ENCODE data around the gene SDC1. TPM values are rescaled to one million over a fixed set of nuclear protein-coding genes. Genes with fewer than 3 reads are reported as not detected.

The SDC1 gene
- total RNA-seq, 1 donor from 2014 or later = 480 TPM

DNA sequence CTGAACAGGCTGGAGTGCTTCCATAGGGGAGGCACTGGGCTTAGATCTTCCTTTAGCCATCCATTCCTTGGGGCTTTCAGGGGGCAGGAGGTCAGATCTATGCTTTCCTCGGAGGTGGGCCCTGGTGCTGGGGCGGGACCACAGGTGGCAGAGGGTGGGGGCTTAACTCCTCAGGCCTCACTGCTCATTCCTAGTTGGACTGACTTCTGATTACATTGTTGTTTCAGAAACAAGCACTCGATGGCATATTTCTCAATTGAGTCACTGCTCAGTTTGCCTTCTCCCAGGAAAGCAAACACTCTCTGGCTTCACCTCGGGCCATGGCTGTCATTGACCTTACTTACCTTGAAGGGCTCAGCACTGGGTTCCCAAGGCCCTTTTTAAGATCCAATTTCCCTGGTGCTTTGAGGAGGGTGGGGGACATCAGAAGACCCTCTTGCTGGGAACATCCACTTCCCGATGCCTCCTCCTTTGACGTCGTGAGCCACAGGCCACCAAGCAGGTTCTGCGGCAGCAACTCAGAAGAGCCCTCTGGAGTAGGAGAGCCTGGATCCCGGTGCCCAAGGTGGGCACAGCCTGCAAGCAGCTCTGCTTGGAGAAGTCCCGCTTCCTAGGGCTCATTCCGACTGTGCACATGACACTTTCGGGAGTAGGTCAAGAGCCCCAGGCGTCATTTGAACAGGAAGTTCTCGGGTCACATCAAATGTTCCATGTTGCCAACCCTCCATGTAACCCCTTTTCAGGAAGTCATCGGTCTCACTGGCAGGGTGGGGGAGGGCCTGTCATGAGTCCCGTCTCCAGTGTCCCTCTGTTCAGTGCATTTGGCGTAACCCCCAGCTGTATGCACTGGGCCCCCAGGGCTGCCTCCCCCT, 40.6 kb downstream of the SDC1 start:
- no peak for DNase-seq (ENCODE audit: low spot score)

DNA sequence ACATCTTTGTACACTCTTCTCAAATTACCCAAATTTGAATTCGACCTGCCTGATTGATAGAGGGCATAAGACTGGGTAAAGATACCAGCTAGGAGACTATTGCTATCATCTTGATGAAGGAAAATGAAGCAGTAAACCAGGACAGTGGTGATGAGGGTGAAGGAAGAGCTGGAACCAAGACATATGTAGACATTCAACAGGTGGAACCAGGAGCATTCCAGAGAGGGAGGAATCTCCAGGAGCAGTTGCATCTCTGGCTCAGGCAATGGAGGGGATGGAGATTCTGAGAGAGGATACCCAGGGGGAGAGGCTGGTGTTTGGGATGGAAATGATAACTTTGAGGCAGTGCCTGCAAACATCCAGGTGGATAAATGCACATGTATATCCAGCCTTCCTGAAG, 41.6 kb downstream of the SDC1 start:
- DNase-seq (ENCODE audit: low spot score) = no peak

DNA sequence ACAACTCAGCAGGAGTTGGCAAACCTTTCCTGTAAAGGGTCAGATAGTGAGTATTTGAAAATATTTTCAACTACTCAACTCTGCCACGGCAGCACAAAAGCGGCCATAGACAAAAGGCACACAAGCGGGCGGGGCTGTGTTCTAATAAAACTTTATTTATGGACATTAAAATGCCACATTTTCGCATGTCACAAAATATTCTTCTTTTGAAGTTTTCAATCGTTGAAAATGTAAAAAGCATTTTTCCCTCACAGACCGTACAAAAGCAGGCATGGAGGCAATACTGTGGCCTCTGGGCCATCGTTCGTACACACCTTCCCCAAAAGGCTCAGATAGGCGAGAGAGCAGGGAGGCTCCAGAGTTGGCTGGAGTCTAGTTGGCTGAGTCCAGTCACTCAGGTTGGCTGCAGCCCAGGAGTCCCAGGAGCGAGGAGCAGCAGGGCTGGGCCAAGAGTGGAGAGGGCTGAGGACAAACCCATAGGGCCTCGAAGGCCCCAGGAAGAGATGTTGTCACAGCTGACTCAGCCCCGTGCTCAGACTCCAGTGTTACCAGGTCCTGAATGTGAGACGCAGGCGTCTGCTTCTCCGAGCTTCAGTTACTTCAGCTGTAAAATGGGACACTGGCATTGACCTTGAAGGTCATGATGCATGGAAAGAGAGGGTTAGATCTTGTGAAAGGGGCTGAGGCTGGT, 42.5 kb downstream of the SDC1 start:
- DNase-seq (ENCODE audit: low spot score) = no peak

DNA sequence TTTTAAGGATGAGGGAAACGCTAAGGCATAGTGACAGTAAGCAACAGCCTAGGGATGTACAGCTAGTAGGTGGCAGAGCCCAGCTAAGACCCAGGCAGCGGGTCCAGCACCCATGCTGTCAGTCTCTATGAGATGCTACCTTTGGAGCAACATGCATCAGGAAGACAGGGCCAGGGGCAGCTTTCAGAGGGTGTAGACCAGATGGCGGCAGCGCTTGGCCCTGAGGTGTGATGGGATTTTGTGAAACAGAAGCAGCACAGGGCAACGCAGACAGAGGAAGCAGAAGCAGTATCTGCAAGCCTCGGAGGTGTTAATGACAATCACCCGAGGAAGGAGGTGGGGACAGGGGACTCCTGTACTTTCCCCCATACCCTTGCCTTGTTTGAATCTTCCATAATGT, 43.2 kb downstream of the SDC1 start:
- no peak for DNase-seq (ENCODE audit: low spot score)

DNA sequence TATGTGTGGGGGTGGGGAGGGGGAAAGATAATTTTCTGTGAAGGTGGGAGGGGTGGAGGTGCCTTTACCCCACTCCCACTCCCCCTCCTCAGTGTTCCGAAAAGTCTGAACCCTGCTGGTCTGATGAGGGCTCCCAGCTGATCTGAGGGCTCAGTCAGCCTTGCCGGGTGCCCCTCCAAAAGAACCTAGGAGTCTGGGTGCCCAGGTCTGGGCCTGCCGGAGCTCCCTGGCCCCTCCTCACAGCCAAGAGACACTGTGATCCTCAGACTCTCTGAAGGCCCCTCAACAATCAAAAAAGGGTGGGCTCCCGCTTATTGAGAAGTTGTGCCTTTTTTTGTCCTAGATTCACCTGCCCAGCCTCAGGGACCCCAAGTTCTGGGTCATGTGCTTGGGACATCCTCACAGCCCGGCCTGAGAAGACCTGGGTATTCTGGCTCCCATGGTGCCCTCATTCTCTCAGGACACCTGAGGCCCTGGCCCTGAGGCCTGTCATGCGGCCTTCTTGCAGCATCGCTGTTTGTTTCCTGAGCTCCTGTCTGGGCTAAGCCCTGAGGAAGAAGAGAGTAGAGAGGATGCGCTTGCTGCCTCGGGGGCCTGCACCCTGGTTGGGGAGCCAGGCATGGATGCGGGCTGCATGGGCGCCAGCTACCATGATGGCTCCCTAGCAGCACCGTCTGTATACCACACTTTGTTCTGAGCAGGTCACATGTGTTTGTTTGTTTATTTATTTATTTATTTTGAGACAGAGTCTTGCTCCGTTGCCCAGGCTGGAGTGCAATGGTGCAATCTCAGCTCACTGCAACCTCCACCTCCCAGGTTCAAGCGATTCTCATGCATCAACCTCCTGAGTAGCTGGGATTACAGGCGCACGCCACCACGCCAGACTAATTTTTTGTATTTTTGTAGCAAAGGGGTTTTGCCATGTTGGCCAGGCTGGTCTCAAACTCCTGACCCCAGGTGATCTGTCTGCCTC, 44.0 kb downstream of the SDC1 start:
- DNase-seq (ENCODE audit: low spot score) = no peak

DNA sequence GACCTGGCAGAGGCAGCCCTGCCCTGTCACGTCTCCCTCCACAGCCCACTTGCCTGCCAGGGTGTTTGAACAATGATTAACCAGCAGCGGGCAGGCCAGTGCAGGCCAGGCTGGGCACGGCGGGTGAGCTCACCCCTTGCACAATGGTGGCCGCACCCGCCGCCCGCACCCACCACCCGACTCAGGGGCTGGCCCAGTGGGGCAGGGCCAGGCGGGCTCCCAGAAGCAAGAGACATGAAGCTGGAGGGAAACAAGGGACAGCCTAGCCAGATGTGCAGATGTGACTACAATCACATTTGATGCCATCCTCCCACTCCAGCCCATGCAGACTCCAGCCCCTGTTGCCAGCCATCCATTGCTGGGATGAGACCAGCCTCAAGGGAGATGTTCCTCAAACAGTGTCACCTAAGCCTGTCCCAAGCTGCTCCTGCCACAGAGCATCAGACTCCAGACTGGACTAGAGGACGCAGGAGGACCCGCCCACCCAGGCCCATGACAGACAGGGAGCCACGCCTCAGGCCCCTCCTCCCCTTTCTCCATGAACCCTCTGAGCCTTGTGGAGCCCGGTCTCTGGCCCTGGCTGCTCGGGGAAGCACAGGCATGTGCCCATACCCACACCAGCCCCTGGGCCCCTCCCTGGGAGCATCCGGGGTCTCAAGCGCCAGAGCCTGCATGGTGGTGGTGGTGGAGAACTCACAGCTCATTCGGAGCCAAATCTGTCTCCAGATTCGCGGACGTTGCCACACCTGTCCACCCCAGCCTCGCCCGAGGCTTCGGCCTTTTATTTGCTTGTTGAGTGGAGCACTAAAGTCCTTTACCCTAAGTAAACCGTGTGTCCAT, 45.0 kb downstream of the SDC1 start:
- DNase-seq (ENCODE audit: low spot score) = peak; percentile 90

DNA sequence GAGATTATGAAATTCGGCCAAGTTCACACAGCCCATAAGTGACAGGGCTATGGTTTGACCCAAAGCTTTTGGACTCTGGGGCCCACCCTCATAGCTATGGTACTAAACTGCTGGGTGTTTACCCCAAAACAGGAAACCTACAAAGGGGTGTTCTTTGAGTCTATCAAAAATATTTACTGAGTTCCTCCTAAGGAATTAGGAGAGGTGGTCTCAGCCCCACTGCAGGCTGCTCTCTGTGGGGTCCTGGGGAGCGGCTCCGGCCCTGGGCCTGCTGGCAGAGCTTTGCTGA, 45.5 kb downstream of the SDC1 start:
- DNase-seq (ENCODE audit: low spot score) = no peak

DNA sequence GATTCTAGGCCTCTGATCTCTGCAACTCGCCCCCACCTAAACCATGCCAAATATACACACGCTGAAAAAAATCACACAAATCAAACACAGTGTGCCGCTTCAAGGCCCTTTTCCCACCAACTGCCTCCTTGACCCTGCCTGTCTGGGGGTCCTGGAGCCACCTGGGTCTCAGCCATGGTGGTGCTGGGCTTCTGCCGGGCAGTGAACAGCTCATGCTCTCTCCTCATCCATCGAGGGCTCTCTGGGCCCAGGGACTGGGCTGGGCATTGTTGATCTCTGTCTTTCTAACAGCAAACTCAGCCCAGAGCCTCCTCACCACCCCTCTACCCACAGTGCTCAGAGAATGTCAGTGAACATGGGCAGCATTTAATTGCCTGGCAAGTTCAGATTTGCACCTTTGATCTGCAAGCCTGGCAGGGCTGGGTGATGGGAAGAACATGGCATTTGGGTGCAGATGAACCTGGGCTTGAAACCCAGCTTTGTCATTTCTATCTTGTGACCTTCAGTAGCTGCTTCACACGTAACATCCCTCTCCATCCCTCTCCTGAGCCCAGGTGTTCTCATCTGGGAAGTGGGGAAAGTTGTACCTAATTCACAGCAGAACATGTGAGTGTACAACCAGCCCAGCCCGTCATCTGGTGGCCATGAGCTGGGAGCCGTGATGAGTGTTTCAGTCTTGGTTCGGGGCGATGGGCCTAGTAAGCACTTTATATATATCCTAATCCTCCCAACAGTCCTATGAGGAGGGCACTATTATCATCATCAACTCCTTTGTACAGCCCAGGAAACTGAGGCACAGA, 46.1 kb downstream of the SDC1 start:
- no peak for DNase-seq (ENCODE audit: low spot score)

DNA sequence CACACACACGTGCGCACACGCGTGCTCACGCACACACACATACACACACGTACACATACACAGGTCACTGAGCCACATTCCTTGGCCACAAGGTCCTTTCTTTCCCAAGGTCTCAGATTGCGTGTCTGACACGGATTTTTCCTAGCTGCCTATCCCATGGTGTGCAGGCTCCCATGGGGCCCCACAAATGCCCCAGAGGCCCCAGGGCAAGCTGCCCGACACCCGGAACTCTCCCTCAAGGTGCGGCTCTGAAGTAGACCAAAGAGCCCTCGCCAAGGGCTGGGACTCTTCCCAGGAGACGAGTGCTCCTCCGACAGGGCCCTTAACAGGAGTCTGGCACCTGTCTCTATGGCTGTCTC, 46.7 kb downstream of the SDC1 start:
- DNase-seq (ENCODE audit: low spot score) = no peak

DNA sequence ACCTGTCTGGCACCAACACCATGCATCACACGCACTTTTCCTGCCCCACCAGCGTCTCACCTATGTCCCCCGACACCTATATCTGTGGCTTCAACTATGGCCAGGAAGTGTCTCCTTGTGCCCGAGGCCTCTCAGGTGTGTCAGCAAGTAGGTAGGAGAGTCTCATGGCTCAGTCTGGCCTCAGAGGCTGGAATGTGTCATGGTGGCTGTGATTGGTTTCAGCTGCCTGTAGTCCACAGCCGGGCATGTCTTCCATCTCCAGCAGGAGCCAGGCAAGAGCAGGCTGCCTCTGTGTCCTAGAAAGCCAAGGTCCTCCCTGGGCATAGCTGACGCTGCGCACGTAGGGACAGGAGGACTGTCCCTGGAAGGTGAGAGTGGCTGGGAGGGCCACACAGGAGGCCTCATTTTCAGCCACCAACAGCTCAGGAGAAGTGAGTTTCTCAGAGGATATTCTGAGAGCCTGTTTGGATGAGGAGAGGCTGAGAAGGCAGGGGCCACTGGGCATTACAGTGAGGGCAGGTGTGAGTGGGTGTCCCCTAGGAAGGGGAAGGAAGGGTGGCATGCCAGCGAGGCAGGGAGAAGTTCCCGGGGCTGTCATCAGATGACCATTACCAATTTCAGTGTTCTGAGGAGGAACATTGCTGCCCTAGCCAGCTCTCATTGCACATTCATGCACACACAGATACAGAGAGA, 47.2 kb downstream of the SDC1 start:
- DNase-seq (ENCODE audit: low spot score) = no peak

DNA sequence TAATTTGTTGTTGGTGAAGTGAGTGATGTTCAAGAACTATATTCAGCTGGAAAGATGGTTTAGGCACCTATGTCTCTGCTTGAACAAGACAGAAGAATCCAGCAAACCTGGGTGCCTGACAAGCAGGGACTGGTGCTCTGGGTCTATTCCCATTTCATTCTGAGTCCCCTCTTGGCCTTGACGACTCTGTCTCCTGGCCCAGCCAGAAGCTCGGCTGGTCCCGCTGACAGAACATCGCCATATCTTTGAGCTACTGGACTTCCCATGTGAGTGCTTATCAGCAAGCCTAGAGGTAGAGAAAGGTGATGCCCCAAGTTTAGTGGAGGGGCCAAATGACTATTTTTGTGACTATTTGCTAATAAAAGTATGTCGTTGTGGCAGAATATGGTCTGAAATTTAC, 48.2 kb downstream of the SDC1 start:
- no peak for DNase-seq (ENCODE audit: low spot score)

DNA sequence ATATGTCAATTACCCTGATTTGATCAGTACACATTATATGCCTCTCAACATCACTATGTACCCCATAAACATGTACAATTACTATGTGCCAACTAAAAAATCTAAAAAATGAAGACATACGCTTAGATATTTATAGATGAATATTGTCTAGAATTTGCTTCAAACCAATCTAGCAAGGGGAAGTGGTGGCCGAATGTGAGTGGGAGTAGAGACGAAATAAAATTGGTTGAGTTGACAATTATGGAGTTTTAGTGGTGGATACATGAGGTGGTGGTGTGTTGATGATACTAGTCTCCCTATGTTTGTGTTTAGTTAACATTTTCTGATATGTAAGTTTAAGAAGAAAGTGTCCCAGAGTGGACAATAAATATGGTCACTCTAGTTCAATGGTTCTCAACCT, 49.0 kb downstream of the SDC1 start:
- DNase-seq (ENCODE audit: low spot score) = no peak

DNA sequence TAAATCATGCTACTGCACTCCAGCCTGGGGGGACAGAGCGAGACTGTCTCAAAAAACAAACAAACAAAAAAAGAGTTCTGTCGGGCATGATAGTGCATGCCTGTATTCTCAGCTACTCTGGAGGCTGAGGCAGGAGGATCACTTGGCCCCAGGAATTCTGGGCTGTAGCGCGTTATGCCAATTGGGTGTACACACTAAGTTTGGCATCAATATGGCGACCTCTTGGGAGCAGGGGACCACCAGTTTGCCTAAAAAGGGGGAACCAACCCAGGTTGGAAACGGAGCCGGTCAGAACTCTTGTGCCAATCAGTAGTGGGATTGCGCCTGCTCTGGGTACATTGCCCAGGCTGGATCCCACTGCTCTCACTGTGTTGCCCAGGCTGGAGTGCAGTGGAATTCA, 49.7 kb downstream of the SDC1 start:
- no peak for DNase-seq (ENCODE audit: low spot score)

DNA sequence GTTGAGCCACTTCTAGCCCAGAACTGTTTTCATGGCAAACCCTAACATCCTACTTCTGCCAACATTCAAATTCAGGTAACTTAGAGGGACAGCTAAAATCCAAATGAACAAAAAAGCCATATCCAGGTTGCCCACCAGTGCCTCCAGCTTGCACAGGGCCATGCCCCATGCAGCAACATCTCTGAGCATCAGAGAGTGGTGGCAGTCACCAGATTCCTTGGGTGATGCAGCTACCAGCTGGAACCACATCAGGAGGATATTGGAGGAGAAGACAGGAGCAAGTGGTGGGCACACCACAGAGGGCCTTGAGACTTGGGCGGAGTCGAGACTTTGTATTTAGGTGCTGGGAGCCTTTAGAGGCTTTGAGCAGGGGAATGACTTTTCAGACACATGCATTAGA, 50.5 kb downstream of the SDC1 start:
- DNase-seq (ENCODE audit: low spot score) = no peak

DNA sequence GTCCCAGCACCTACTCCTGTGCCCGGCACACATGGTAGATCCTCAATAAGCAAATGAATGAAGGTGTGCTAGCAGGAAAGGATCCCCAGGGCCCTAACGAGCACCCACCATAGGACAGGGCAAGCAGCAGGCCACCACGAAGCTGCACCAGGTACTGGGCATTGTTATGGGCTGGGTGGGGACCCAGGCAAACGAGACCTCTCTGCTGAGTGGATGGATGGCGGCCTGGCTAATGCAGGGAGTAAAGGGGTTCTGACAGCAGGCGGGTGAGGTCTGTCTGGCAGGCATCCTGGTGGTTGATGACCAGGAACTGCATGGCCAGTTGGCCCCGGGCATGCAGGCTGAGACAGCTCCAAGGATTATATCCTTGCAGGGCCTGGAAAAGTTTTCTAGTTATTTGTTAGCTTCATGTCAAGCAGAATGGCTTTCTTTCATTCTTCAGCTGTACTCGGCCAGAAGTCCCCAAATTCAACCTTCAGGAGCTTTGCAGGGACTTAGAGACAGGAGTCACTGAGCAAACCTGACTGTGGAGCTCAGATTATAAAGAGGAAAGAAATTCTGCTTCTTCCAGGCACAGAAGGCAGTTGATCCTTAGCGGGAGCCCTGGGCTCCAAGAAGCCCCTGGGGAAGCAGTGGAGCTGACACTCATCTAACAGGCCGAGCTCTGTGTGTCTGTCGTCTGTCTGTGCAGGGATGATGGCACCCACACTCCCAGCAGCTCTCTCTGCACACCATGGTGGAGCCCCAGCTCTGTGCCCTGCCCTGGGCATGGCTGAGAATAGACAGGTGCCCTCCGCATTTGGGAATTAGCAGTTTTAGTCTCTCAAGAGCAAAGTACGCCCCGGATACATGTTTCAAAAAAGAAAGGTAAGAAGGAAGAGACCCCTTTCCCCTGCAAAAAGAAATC, 51.2 kb downstream of the SDC1 start:
- DNase-seq (ENCODE audit: low spot score) = no peak

DNA sequence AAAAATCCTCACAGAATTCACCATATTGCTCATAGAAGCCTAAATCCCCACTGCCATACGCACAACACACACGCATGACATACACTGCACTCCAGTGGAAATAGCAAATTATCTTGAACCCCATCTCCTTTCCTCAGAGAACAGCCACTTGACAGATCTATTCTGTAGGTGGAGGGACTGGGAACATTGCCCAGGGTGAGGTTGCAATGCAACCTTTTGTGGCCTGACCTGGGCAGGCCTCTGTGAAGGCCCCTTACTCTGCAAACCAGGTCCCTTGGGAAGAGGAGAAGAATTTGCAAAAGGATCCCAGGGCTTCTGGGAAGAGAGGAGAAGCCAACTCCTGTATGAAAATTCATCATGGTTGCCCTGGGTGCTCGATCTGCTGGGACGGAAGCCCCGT, 51.9 kb downstream of the SDC1 start:
- DNase-seq (ENCODE audit: low spot score) = no peak

DNA sequence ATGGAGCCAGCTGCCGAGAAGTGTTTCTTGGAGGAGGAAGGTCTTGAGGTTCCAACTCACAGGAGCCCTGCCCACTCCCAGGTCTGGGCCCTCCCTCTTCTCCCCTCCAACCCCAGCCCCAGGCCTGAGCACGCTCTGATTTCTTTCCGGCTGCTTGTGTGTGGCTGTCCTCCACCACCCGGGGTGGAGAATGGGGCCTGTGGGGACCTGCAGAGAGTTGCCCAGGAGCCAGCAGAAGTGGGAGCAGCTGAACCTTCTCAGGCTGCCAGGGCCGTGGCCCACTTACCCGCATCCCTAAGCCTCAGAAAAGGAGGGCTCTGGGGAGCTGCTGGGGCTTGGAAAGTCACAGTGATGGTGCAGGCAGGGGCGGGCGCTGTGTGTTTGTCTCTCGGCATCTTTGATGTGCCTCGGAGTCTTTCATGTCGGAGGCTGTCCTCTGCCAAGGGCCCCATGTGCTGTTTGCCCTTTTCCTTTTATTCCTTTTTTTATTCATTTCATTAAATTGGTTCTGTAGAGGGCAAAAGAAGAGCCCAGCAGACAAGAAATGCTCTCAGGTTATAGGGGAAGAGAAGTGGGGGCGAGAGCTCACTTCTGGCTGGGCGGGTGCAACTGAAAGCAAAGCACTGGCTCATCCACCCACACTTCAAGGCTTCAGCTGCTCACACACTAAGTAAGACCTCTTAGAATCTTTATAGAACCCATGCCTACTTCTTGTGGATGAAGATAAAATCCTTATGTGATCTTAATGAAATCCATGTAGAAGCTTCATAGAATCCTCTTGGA, 52.5 kb downstream of the SDC1 start:
- peak; percentile 90 for DNase-seq (ENCODE audit: low spot score)

DNA sequence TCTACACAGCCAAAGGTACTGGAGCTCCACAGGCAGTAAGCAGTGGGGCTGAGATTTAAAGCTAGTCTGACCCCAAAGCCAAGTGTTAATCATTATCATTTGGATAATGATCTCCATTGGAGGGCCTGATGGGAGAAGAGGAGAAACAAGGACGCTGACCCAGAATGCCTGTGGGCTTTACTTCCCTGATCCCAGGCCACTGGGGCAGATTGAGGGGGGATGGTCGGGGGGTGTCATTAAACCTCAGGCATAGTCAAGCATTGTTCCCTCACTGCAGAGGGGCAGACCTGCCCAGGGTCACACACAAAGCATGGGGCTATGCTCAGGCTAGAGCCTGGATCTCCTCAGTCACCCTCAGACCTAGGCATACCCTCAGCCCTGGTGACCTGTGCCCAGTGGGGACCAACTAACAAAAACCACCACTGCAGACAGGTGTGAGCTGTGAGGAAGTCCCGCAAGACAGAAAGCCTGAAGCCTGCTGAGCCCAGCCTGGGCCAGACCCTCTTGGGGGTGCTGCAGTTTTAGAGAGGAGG, 53.4 kb downstream of the SDC1 start:
- no peak for DNase-seq (ENCODE audit: low spot score)
